Stimulated activated CD4-positive, alpha-beta T cell treated with anti-CD3 and anti-CD28 coated beads, Interleukin-12 subunit alpha, Interleukin-12 subunit beta, amount 100 ng/mL, for 48 hours (primary cell): Measurements from ENCODE around the gene SPAG4.

Source experiments
- DNase-seq, 3 donors: peaks; one replicate each; pipeline ENCODE4 v3.0.0-alpha.2; 2020; ENCODE audit warnings: low read depth in 2 of 3, low spot score in 1 of 3

The SPAG4 gene, protein sequence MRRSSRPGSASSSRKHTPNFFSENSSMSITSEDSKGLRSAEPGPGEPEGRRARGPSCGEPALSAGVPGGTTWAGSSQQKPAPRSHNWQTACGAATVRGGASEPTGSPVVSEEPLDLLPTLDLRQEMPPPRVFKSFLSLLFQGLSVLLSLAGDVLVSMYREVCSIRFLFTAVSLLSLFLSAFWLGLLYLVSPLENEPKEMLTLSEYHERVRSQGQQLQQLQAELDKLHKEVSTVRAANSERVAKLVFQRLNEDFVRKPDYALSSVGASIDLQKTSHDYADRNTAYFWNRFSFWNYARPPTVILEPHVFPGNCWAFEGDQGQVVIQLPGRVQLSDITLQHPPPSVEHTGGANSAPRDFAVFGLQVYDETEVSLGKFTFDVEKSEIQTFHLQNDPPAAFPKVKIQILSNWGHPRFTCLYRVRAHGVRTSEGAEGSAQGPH

GRCh38 chr20:35615667-35616464 lies at the start of gene SPAG4:
SPAG4 (plus strand) TSS chr20:35615829; CDS start chr20:35616004, 175 bp downstream.
- DNase-seq: peak; percentile 100

- DNase-seq: no peak
Observed at GRCh38 chr20:35568645-35569044, 47.0 kb upstream of the SPAG4 start.

- DNase-seq: no peak
Observed at GRCh38 chr20:35571555-35571954, 44.1 kb upstream of the SPAG4 start.

GRCh38 chr20:35572838-35573237 lies 42.8 kb upstream of the SPAG4 start:
- DNase-seq: no peak

DNA sequence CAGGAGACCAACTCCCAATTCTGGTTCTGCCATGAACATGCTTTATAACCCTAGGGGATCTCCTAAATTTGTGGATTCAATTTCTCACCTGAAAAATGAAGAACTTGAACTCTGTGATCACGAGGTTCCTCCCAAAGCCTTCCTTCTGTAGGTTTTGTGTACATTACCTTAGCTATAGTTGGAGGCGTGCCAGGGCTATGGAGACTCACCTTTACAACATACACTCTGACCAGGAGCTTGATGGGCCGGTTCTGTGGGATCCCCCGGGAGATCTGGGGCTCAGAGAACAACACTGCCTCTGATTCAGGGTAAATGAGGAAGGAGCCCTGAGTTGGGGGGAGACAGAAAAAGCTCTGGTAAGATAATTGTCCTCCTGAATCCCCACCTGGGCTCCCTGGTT lies 39.7 kb upstream of the SPAG4 start:
- no peak for DNase-seq

GRCh38 chr20:35576816-35577215 lies 38.8 kb upstream of the SPAG4 start:
- no peak for DNase-seq

DNA sequence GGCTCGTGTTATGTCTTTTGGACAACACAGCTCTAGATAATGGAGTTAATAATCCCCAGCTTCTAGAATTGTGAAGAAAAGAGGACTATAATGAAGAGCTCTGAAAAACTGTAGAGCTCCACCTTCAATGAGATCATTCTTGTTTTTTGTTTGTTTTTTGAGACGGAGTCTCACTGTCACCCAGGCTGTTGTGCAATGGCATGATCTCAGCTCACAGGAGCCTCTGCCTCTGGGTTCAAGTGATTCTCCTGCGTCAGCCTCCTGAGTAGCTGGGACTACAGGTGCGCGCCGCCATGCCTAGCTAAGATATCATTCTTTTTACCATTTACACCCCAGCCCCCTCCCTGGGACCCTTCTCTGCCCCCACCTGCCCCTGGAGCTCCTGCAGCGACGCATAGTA lies 37.2 kb upstream of the SPAG4 start:
- DNase-seq: no peak

- no peak for DNase-seq
Observed at GRCh38 chr20:35579196-35579595, 36.4 kb upstream of the SPAG4 start.

- DNase-seq: no peak
Observed at GRCh38 chr20:35582131-35582530, 33.5 kb upstream of the SPAG4 start.

- DNase-seq: no peak
Observed at GRCh38 chr20:35582741-35583404, 32.8 kb upstream of the SPAG4 start.

DNA sequence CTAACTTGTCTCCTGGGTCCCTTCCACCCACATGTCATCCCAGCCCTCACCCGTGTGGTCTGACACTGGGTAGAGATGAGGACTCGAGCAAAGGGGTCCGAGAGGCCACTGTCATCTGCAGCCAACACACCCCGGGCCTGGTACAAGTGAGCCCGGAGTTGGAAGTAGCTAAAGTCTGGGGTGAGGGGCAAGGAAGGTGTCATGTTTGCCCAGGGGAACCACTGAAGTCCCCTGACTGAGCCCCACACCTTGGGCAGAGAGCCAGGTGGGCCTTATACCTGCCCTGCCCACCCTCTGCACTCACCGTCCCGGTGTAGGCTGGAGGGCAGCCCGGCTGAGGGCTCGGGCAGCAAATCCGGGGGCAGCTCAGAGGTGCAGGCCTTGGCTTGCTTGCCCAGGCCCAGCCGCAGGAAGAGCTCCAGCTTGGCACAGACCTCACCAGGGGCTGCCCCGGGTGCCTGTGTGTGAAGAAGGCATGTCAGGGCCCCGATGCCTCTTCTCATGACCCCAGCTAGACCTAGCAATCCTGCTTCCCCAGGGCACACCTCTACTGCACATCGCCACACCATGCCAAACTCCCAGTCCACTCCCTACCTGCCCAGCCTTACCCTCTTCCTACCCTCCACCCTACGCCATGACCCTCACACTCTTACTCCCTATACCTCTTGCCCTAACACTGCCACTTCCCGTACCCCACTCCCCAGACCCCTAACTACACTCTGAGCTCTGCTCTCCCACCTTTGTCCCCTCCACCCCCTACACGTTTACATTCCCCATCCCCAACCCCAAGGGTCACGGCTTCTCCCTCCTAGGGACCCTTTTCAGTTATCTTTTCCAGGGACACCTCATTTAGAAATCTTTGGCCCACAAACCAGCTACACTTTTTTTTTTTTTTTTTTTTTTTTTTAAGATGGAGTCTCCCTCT lies 31.7 kb upstream of the SPAG4 start:
- no peak for DNase-seq

- no peak for DNase-seq
Observed at GRCh38 chr20:35586751-35587425, 28.7 kb upstream of the SPAG4 start.

GRCh38 chr20:35587436-35587835 lies 28.2 kb upstream of the SPAG4 start:
- no peak for DNase-seq

DNA sequence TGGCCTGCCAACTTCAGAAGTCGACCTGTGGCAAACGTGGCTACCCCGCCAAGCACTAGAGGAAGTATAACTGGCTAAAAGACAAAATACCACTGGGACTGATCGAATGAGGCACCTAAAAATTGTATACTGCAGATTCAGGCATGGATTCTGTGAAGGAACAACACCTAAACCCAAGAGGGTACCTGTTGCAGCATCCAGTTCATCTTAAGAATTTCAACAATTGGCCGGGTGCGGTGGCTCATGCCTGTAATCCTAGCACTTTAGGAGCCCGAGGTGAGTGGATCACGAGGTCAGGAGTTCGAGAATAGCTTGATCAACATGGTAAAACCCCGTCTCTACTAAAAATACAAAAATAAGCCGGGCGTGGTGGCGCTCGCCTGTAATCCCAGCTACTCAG lies 27.2 kb upstream of the SPAG4 start:
- no peak for DNase-seq

- DNase-seq: no peak
Observed at GRCh38 chr20:35592339-35592974, 23.2 kb upstream of the SPAG4 start.

- no peak for DNase-seq
Observed at GRCh38 chr20:35595456-35595855, 20.2 kb upstream of the SPAG4 start.

DNA sequence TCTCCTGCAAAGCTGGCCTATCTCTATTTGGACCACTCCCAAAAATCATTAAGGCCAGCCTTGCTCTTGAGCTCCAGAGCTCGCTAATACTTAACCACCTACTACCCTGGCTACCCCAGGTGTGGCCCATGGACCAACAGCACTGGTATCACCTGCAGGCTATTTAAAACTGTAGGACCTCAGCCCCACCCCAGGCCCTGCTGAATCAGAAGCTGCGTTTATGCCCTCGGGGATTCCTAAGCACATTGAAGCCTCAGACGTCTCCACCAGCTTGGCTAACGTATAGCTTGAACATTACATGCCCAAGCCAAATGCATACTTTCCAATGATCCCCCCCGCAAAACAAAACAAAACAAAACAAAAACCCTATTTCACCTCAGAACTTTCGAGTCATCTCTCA lies 19.7 kb upstream of the SPAG4 start:
- no peak for DNase-seq

- DNase-seq: no peak
Observed at GRCh38 chr20:35597186-35597585, 18.4 kb upstream of the SPAG4 start.

DNA sequence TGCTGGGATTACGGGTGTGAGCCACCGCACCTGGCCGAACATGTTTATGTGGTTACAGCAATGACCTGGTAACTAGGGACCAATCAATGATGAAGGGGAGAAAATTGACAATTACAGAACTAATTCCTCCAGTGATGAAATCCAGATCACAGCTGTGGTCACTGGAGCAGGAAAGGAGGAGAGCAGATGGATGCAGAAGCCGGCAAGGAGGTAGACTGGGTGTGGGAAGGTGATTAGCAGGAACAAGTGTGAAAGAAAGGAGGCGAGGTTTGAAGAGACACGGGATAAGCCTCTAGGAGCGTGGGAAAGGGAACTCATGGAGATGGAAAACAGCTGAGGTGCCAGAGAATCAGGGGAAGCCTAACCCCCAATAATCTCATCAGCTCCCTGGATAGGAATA lies 17.2 kb upstream of the SPAG4 start:
- DNase-seq: no peak
